Sigmoid colon (tissue), 7 donors: Measurements from ENCODE around the gene C2CD2. TPM values are rescaled to one million over a fixed set of nuclear protein-coding genes. Genes with fewer than 3 reads are reported as not detected.
A peak's percentile ranks its signal among the peaks of the same experiment; 100 is the strongest.
"Not testable (repeated sequence)": the region's sequence is repeated elsewhere in the genome, so short reads cannot be mapped to it uniquely, and the experiment has no call there.

Experiments used
- DNase-seq: peaks from one replicate; pipeline ENCODE4 v3.0.0-alpha.2; 2019
- H3K27ac ChIP-seq, 4 donors: fragments of 200-600 bp; sonication (generic); one replicate each; pipeline ENCODE4 v1.5.1; 2016 to 2019; ENCODE audit warnings: mild to moderate bottlenecking in 1 of 4
- H3K27me3 ChIP-seq, 3 donors: fragments of 200-600 bp; sonication (generic); one replicate each; pipeline ENCODE4 v1.5.1; 2019; ENCODE audit warnings: mild to moderate bottlenecking in 1 of 3
- H3K36me3 ChIP-seq, 4 donors: fragments of 200-600 bp; sonication (generic); one replicate each; pipeline ENCODE4 v1.5.1; 2016 to 2019
- H3K4me1 ChIP-seq, 4 donors: fragments of 200-600 bp; sonication (generic); one replicate each; pipeline ENCODE4 v1.5.1; 2017 to 2019
- H3K4me3 ChIP-seq, 4 donors: fragments of 200-600 bp; sonication (generic); one replicate each; pipeline ENCODE4 v1.5.1; 2017 to 2019; ENCODE audit warnings: mild to moderate bottlenecking in 2 of 4, moderate library complexity in 1 of 4
- H3K9me3 ChIP-seq, 4 donors: fragments of 200-600 bp in 3 of 4; sonication (generic) in 3 of 4; one replicate each; pipeline versions ENCODE4 v1.5.1 to v1.6.1; 2013 to 2019
- CTCF ChIP-seq, 4 experiments: fragments of 450-650 bp in 3 of 4; fragments of 200-600 bp in 1 of 4; IDR thresholded peaks; one replicate each; pipeline ENCODE4 v1.5.1; 2016 to 2019; ENCODE audit warnings: antibody characterized with exemption in 4 of 4, mild to moderate bottlenecking in 3 of 4, moderate library complexity in 2 of 4
- EP300 ChIP-seq, 4 donors: sonication (generic); formaldehyde crosslinking; IDR thresholded peaks; one replicate each; pipeline ENCODE4 v1.6.1; 2017; ENCODE audit warnings: antibody characterized with exemption in 4 of 4
- POLR2A ChIP-seq, 2 donors: fragments of 450-650 bp; IDR thresholded peaks; one replicate each; pipeline ENCODE4 v1.6.1; 2016; ENCODE audit warnings: antibody characterized with exemption in 2 of 2, mild to moderate bottlenecking in 2 of 2, moderate library complexity in 2 of 2
- POLR2AphosphoS5 ChIP-seq, 4 donors: sonication (generic); formaldehyde crosslinking; IDR thresholded peaks; one replicate each; pipeline ENCODE4 v1.6.1; 2017; ENCODE audit warnings: antibody characterized with exemption in 4 of 4
- WGBS, 2 donors: extraction: QIAGEN DNeasy Blood & Tissue Kit; methylation state at CpG; one replicate each; pipeline ENCODE4 v1.1.7; 2013; 5-methylcytosine and 5-hydroxymethylcytosine counted together
- intact Hi-C: fragments of 100-400 bp; cut with DNase I; formaldehyde crosslinking; loops from one replicate; pipeline ENCODE4 v1.15.1; 2023
- polyA plus RNA-seq, 3 donors: library from polyadenylated mRNA; stranded (reverse); fragments of 200-250 nt; gene quantifications; one replicate each; pipeline ENCODE4 v1.2.3, GENCODE V29; 2013
- total RNA-seq, 4 donors: library from RNA; depleted of rRNA; stranded (reverse); fragments of >200 nt; gene quantifications; one replicate each; pipeline ENCODE4 v1.1.0, GENCODE V29; 2016
- donor health status: healthy with polysubstance abuse.
- donor health status: Bipolar disorder and iron deficiency.
- donor health status: healthy.

C2CD2 gene
- total and polyA plus RNA-seq, 7 donors: 1.8 to 45.1 (median 19.0) TPM

- Histone ChIP-seq H3K36me3 (no peaks in the 10 kb centered on the region), H3K27me3 (no peaks in the 10 kb centered on the region), H3K27ac (peak overlapping the region; percentile 48 to 87 (median 76)), H3K4me1 (peaks cover 0 to 61% (median 44%) of the 10 kb centered on the region in 4 donors), H3K9me3 (no peaks in the 10 kb centered on the region), H3K4me3 (peak overlapping the region; percentile 54 to 96 (median 84))
- TF ChIP-seq CTCF (IDR thresholded peaks at IDR 0.05) (no peak), EP300 (IDR thresholded peaks at IDR 0.05) (no peak), POLR2AphosphoS5 (IDR thresholded peaks at IDR 0.05) (no peak), POLR2A (IDR thresholded peaks at IDR 0.05) (no peak)
- 36 to 47% methylated on average over 30 of the region's 30 CpGs for WGBS, 2 donors
- no peak for DNase-seq
- intact Hi-C loops: loop anchor here (2.0 kb wide), 2 partner anchors 22 to 74 kb away; partner anchors contain the start of gene PRDM15
Measured at GRCh38 chr21:41952568-41953248, 1.1 kb downstream of the C2CD2 start.

DNA sequence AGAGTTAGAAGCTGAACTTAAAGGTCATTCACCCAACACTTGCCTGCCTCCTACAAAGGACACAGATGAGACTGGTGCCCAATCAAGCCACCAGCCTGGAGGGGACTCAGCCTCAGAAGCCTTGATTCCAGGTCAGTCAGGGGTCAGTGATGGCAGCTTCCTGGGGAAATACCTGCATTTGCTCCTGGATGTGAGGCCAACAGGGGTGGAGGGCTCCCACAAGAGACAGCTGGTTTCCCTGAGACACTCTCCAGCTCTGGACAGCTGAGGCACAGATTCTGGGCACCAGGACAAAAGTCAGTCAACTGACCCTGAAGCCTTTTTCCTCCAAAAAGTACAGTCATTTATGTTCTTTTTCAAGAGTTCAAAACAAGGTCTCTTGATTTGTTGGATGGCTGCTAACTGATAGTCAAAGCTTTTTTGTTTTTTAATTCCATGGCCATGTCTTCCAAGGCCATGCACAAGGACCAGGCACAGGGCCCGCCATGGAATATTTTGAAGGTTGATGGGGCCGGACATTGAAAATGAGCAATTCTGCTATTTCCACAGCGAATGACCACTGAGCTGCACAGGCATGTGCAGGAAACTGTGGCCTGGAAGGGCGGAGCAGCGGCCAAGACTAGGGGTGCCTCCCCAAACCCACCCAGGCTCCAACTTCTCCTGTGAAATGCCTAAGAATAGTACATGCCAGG, 1.8 kb downstream of the C2CD2 start:
- intact Hi-C loops: loop anchor here (2.0 kb wide), 2 partner anchors 21 to 73 kb away; partner anchors contain the start of gene PRDM15

DNA sequence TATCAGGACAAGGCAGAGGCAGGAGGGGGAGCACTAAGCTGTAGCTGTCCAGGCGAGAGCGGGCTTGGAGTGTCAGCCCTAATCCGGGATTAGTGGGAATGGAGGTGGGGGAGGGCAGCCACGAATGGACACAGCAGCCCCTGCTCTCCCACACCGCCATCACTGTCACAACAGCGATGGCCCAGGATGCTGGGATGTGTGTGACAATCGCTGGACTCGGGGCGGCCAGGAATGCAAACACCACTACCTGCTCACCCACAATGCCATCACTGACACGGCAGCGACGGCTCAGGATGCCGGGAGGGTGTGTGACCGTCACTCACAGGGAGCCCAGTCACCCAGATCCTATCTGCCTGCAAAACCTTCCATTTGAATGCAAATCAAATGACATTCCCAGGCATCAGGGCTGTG, 2.9 kb downstream of the C2CD2 start:
- no peak overlapping the region for H3K27ac ChIP-seq
- intact Hi-C loops: no loop called here

More for the DNA sequence above, 1.8 kb downstream of the C2CD2 start:
- Histone ChIP-seq H3K36me3 (no peaks in the 10 kb centered on the region), H3K27me3 (no peaks in the 10 kb centered on the region), H3K27ac (peak overlapping the region in 2 of 4 donors; percentile 70 to 87), H3K4me3 (peak overlapping the region; percentile 54 to 96 (median 84)), H3K9me3 (no peaks in the 10 kb centered on the region), H3K4me1 (peaks cover 0 to 62% (median 45%) of the 10 kb centered on the region in 4 donors)
- 91% methylated on average over 5 of the region's 5 CpGs for WGBS, 2 donors
- no peak for TF ChIP-seq POLR2A (IDR thresholded peaks at IDR 0.05)
- no peak for TF ChIP-seq CTCF (IDR thresholded peaks at IDR 0.05)
- no peak for TF ChIP-seq EP300 (IDR thresholded peaks at IDR 0.05)
- no peak for TF ChIP-seq POLR2AphosphoS5 (IDR thresholded peaks at IDR 0.05)
- no peak for DNase-seq

GRCh38 chr21:41949631-41950030, 4.2 kb downstream of the C2CD2 start:
- H3K27me3 ChIP-seq, H3K9me3 ChIP-seq, H3K27ac ChIP-seq, DNase-seq, H3K4me3 ChIP-seq, H3K36me3 ChIP-seq, intact Hi-C loops: not testable (repeated sequence)
- WGBS, 2 donors: 94 to 98% methylated on average over 3 of the region's 3 CpGs
- peaks cover 0 to 65% (median 46%) of the 10 kb centered on the region in 4 donors for H3K4me1 ChIP-seq

More for the DNA sequence above, 2.9 kb downstream of the C2CD2 start:
- 92 to 94% methylated on average over 14 of the region's 14 CpGs for WGBS, 2 donors
- peaks cover 0 to 65% (median 46%) of the 10 kb centered on the region in 4 donors for H3K4me1 ChIP-seq
- DNase-seq: no peak
- H3K27me3 ChIP-seq: no peaks in the 10 kb centered on the region
- H3K36me3 ChIP-seq: no peaks in the 10 kb centered on the region
- H3K4me3 ChIP-seq: no peak overlapping the region
- H3K9me3 ChIP-seq: no peaks in the 10 kb centered on the region
- no peak for TF ChIP-seq POLR2A (IDR thresholded peaks at IDR 0.05)
- TF ChIP-seq CTCF (IDR thresholded peaks at IDR 0.05): no peak
- no peak for TF ChIP-seq POLR2AphosphoS5 (IDR thresholded peaks at IDR 0.05)
- no peak for TF ChIP-seq EP300 (IDR thresholded peaks at IDR 0.05)

DNA sequence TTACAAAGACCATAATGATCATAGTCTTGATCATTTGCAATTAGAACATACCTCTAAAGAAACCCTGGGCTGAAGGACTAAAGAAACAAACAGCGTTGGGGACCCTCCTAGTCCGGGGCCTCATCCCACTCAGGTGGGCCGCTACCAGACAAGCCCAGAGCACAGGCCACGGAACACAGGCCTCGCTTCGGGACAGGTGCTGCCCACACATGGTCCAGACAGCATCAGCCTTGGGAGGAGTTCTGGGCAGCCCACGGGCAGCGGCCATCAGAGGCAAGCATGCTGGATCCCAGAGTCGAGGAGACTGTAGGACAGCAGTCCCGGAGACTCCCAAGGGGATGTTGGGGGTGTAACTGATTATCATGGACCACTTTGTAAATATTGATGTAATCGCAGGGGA, 4.9 kb downstream of the C2CD2 start:
- no peak for DNase-seq
- Histone ChIP-seq H3K27ac (peak overlapping the region in 3 of 4 donors; percentile 10 to 69 (median 68)), H3K9me3 (no peaks in the 10 kb centered on the region), H3K4me1 (peaks cover 0 to 59% (median 42%) of the 10 kb centered on the region in 4 donors), H3K36me3 (no peaks in the 10 kb centered on the region), H3K4me3 (no peak overlapping the region), H3K27me3 (no peaks in the 10 kb centered on the region)
- intact Hi-C loops: no loop called here
- TF ChIP-seq CTCF (IDR thresholded peaks at IDR 0.05) (no peak), EP300 (IDR thresholded peaks at IDR 0.05) (no peak), POLR2AphosphoS5 (IDR thresholded peaks at IDR 0.05) (no peak), POLR2A (IDR thresholded peaks at IDR 0.05) (no peak)
- 94 to 95% methylated on average over 11 of the region's 11 CpGs for WGBS, 2 donors
